OCI-LY7 (cell line): Measurements from ENCODE around the gene MAG.

Experiments
- EZH2phosphoT487 ChIP-seq: fragments of 200-600 bp; sonication (generic); IDR thresholded peaks from 2 replicates; pipeline ENCODE4 v1.6.1; 2018; ENCODE audit warnings: low read depth, borderline replicate concordance, mild to moderate bottlenecking, mixed run types, antibody characterized with exemption, low read length, moderate library complexity, mixed read lengths
- TF ChIP-seq, protein P1 (sequence below): fragments of 200-600 bp; sonication (generic); conservative IDR thresholded peaks from 2 replicates; pipeline ENCODE4 v1.5.1; 2014; ENCODE audit warnings: mild to moderate bottlenecking, antibody characterized with exemption, low read length, moderate library complexity, mixed read lengths

DNA sequence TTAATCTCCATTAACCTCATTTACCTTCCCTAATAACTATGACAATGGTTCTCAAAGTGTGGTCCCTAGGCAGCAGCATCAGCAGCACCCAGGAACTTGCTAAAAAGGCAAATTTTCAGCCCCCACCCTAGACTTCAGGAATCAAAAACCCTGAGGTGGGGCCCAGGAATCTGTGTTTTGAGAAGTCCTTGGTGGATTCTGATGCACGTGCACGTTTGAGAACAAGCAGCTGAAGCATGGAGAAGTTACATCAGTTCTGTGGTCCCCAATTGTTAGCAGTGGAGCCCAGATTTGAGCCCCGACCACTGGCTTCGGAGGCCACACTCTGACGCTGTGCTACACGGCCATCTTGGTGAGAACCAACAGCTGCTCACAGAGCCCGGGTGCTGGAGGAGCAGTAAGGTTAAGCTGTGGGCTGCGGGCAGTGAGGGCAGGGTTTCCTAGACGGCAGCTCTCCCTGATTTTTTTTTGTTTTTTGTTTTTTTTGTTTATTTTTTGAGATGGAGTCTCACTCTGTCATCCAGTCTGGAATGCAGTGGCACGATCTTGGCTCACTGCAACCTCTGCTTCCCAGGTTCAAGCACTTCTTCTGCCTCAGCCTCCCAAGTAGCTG is 23.0 kb downstream of the MAG start:
- TF ChIP-seq, protein P1, sequence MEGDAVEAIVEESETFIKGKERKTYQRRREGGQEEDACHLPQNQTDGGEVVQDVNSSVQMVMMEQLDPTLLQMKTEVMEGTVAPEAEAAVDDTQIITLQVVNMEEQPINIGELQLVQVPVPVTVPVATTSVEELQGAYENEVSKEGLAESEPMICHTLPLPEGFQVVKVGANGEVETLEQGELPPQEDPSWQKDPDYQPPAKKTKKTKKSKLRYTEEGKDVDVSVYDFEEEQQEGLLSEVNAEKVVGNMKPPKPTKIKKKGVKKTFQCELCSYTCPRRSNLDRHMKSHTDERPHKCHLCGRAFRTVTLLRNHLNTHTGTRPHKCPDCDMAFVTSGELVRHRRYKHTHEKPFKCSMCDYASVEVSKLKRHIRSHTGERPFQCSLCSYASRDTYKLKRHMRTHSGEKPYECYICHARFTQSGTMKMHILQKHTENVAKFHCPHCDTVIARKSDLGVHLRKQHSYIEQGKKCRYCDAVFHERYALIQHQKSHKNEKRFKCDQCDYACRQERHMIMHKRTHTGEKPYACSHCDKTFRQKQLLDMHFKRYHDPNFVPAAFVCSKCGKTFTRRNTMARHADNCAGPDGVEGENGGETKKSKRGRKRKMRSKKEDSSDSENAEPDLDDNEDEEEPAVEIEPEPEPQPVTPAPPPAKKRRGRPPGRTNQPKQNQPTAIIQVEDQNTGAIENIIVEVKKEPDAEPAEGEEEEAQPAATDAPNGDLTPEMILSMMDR, result no peak
- TF ChIP-seq EZH2phosphoT487, result no peak
